ENCODE data around the gene SPDYC.
"Not testable (repeated sequence)": the region's sequence is repeated elsewhere in the genome, so short reads cannot be mapped to it uniquely, and the experiment has no call there.

Gene SPDYC

DNA sequence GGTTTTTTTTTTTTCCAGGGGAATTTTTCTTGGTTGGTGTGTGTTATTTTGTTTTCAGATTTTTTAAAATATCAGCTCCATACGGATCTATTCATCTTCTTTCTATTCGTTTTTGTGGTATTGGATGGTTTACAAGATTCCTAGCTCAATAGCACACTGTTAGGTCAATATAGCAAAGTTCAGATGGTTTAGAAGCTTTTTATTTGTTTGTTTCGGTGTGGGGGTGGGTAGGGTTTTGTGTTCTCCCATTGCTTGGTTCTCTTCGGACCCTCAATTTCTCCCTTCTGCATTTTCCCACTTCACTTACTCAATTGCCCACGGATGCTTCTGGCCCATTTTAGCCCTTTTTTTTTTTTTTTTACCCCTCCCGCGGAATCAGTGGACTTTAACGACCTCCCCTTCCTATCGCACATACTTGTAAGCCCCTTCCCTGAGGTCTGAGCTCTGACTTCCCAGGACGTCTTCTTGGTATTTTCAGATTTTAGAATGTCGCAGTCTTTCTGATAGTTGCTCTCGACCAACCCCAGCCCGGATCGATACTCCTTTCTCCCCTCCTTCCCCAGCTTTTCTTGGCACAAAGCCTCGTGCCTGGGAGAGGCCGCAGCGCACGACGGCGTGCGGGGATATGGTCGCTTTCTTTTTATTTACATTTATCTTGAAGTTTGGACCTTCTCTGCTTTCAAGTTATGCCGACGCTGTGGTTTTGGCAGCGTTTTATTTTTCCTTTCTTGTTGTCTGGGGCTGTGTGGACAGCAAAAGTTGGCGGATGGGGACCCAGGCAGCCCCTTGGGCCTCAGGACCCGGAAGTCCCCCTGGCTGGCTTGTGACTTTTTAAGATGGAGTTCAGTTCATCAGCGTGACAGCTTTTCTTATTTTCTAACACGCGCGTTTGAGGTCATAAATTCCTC, 4.4 kb upstream of the SPDYC start:
- no peak for DNase-seq (ENCODE audit: low read depth in 1 of 2, low spot score in 1 of 2)
- no peak for TF ChIP-seq JUND (IDR thresholded peaks at IDR 0.05; ENCODE audit: low read depth)
- in situ Hi-C loops (cut with HindIII; ENCODE audit: low pct_unique_long_range_greater_than_20kb, low sequenced_read_pairs): no loop called here

DNA sequence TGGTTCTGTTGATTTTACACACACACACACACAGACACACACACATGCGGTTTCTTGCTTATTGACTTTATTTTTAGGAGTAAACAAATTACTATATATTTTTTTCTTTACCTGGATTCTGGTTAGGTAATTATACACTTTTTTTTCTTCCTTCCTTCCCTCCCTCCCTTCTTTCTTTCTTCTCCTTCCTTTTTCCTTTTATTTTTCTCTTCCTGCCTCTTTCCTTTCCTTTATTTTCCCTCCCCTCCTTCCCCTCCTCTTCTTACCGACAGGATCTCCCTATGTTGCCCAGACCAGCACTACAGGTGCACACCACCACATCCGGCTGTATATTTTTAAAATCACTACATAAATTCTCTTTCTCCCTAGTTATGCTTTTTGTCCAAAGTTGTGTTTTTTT, 3.1 kb upstream of the SPDYC start:
- no peak for TF ChIP-seq JUND (IDR thresholded peaks at IDR 0.05; ENCODE audit: low read depth)
- no peak for DNase-seq (ENCODE audit: low read depth in 1 of 2, low spot score in 1 of 2)
- in situ Hi-C loops (cut with HindIII; ENCODE audit: low pct_unique_long_range_greater_than_20kb, low sequenced_read_pairs): no loop called here

DNA sequence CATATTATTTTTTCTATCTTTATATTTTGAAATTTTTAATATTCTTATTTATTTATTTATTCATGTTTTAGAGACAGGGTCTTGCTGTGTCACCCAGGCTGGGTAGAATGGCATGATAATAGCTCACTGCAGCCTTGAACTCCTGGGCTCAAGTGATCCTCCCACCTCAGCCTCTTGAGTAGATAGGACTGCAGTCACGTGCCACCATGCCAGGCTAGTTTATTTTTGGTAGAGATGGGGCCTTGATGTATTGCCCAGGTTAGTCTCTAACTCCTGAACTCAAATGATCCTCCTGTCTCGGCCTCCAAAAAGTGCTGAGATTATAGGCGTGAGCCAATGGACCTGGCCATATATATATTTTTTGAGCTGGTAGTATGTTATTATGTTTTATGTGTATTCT, 2.4 kb upstream of the SPDYC start:
- in situ Hi-C loops (cut with HindIII; ENCODE audit: low pct_unique_long_range_greater_than_20kb, low sequenced_read_pairs): no loop called here
- TF ChIP-seq JUND (IDR thresholded peaks at IDR 0.05; ENCODE audit: low read depth): no peak
- DNase-seq (ENCODE audit: low read depth in 1 of 2, low spot score in 1 of 2): no peak

DNA sequence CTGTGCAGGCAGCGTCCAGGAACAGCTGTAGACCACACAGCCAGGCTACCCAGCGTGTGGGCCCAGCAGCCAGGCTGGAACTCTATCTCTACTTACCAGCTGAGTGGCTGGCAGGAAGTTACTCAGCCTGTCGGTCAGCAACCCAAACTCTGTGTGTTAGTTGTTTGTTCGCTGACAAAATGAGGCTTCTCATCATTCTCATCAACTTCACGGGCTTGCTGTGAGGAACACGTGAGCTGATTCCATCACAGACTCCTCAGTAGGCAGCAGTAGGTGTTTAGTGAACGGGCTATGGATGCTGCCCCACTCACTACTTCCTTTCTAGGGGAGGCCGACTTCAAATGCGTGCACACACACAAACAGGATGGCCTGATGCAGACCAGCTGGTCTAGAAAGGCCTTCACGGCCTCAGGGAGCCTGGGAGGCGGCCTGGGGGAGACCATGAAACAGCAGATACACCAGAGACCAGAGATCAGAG, 830 bp upstream of the SPDYC start:
- TF ChIP-seq JUND (IDR thresholded peaks at IDR 0.05; ENCODE audit: low read depth): no peak
- DNase-seq (ENCODE audit: low read depth in 1 of 2, low spot score in 1 of 2): no peak
- in situ Hi-C loops (cut with HindIII; ENCODE audit: low pct_unique_long_range_greater_than_20kb, low sequenced_read_pairs): no loop called here

DNA sequence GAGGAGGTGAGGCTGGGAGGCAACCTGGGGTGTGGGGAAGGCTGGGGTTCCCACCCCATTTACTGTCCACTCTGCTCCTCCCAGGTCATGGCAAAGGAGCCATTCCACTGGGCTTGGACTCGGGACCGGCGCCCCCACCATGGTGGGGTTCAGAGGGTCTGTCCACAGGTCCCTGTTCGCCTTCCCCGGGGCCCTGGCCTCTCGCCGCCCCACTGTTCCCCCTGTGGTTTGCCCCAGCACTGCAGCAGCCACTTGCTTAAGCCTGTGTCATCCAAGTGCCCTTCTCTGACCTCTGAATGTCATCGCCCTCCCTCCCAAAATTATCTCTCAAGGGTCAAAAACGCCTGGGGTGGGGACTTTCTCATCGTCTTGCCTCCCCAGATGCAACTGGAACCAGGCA, 2.6 kb downstream of the SPDYC start:
- TF ChIP-seq JUND (IDR thresholded peaks at IDR 0.05; ENCODE audit: low read depth): no peak
- in situ Hi-C loops (cut with HindIII; ENCODE audit: low pct_unique_long_range_greater_than_20kb, low sequenced_read_pairs): no loop called here
- no peak for DNase-seq (ENCODE audit: low read depth in 1 of 2, low spot score in 1 of 2)

DNA sequence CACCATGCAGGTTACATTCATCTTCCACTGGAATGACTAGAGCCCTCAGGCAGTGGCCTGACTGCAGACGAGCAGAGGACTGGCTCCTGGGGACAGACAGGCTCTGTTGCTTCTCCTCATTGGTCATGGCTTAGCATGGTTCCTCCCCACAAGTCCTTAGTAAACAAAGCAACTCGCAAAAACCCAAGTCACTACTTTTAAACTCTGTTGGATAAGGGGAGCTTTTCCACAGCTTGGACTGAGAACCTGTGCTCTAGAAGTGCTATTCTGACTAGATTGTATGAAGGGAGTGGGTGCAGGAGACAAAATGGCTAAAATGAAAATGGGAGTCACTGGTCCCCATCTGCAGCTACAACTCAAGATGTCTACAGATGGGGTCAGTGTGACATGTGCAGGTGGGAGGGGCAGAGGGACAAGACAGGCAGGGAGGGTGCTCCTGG, 4.6 kb downstream of the SPDYC start:
- in situ Hi-C loops (cut with HindIII; ENCODE audit: low pct_unique_long_range_greater_than_20kb, low sequenced_read_pairs): not testable (repeated sequence)
- DNase-seq (ENCODE audit: low read depth in 1 of 2, low spot score in 1 of 2): peak in 1 of 2 experiments; percentile 89

DNA sequence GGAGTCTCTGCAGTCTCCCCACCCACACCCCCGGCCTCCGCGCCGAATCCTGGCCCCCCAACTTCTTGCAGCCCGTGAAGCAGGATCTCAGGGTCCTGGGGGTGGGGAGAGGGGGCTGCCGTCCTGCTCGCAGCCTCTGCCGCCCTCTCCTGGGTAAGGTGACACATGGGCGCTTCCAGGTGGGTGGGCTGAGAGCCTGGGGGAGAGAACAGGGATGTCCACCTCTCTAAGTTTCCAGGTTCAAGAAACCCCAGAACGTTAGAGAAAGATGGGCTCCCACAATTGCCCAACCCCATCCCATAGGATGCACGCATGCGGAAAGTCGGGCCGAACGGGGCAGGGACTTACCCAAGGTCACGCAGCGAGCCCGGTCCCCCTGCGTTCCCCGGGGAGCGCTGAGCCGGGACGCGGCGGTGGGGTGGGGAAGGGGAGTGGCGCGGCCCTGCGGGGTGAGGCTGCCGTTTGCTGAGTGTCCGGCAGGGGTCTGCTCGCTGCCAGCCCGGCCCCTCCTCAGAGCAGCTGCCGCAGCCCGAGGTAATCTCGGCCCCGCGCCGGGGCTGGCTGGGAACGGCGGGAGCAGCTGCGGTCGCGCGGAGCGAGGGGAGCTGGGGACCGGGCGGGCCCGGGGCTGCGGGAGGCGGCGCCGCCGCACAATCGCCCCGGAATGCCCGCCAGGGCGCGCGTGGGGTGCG, 11.0 kb downstream of the SPDYC start:
- no peak for TF ChIP-seq JUND (IDR thresholded peaks at IDR 0.05; ENCODE audit: low read depth)
- in situ Hi-C loops (cut with HindIII; ENCODE audit: low pct_unique_long_range_greater_than_20kb, low sequenced_read_pairs): no loop called here
- DNase-seq (ENCODE audit: low read depth in 1 of 2, low spot score in 1 of 2): peak; percentile 49 to 70

DNA sequence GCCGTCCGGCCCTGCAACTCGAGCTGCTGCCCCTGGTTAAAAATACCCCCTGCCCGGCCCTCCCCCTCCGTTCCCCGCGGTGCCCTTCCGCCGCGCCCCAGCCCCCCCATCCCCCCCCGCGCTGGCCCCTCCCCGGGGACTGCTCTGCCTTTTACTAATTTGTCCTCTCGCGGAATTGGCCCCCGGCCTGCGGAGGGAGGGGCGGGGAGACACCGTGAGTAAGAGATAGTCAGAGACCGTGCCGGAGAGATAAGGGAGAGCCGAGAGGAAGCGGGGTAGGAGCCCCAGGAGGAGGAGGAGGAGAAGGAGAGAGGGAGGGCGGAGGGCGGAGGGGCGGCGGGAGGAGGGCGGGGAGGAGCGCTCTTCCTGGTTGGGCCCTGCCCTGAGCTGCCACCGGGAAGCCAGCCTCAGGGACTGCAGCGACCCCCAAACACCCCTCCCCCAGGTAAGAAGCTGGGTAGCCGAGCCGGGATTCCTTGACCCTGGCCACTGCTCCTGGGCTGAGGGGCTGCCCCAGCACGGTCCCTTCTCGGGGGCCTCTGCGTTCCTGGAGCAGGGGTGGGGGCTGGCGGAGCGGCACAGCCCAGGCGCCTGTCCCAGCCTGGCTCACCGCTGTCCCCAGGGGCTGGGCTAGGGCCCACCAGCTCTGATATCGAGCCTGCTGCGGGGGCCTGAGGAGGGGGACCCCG, 11.7 kb downstream of the SPDYC start, which contains the start of gene CAPN1:
TSS of gene CAPN1 (plus strand) at position 360 of the 689 bp plus-strand sequence. CDS start 774 bp downstream, outside the sequence.
- DNase-seq (ENCODE audit: low read depth in 1 of 2, low spot score in 1 of 2): peak; percentile 69 to 71
- in situ Hi-C loops (cut with HindIII; ENCODE audit: low pct_unique_long_range_greater_than_20kb, low sequenced_read_pairs): no loop called here
- no peak for TF ChIP-seq JUND (IDR thresholded peaks at IDR 0.05; ENCODE audit: low read depth)

DNA sequence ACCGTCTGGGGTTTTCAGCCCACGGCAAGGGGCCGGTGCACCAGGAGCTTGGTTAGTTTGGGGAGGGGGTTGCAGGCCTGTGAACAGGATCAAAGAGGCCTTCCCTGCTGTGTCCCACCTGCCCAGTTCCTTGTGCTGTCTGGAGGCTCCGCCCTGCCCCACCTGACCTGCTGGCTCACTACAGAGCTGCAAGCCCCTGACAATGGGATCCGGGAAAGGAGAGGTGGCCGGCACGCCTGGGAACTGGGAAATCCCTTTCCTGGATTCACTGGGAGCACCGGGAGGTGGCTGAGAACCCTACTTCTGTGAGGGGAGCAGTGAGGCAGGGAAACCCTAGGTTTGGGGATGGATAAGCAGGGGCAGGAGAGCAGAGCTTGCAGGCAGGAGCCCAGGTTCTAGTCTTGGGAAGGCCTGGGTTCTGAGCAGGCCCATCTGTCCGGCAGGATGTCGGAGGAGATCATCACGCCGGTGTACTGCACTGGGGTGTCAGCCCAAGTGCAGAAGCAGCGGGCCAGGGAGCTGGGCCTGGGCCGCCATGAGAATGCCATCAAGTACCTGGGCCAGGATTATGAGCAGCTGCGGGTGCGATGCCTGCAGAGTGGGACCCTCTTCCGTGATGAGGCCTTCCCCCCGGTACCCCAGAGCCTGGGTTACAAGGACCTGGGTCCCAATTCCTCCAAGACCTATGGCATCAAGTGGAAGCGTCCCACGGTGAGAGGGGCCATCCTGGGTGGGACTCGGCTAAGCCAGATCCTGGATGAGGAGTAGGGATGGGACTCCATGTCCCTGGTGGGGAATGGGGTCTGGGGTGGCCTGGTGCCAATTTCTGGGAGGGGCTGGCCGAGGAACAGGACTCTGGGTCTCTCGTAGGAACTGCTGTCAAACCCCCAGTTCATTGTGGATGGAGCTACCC, 12.5 kb downstream of the SPDYC start:
- DNase-seq (ENCODE audit: low read depth in 1 of 2, low spot score in 1 of 2): peak; percentile 28 to 39
- in situ Hi-C loops (cut with HindIII; ENCODE audit: low pct_unique_long_range_greater_than_20kb, low sequenced_read_pairs): no loop called here
- no peak for TF ChIP-seq JUND (IDR thresholded peaks at IDR 0.05; ENCODE audit: low read depth)

DNA sequence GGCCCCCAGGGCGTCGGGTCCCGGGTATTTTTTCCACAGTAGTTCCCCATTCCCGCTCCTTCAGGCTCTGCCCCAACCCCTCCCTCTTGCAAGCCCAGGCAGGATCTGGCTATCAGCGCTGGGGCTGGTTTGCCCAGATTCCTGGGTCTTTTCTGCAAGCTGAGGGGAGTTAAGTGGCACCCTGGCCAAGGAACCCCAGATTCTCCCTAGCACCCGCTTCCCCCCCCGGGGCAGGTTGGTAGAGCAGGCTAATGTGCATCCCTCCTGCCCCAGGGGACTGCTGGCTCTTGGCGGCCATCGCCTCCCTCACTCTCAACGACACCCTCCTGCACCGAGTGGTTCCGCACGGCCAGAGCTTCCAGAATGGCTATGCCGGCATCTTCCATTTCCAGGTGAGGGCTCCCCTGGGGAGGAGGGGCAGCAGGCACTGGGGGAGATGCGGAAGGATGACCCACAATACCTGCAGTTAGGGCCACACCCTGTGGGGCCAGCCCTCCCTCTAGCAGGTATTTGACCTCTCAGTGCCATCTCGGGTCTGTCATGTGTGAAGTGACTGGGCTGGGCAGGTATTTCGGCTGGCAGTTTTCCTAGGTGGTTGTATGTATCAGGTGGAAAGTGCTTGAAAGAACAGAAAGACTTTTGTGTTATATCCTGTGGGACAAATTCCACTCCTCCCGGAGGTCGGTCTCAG, 13.3 kb downstream of the SPDYC start:
- in situ Hi-C loops (cut with HindIII; ENCODE audit: low pct_unique_long_range_greater_than_20kb, low sequenced_read_pairs): no loop called here
- TF ChIP-seq JUND (IDR thresholded peaks at IDR 0.05; ENCODE audit: low read depth): no peak
- DNase-seq (ENCODE audit: low read depth in 1 of 2, low spot score in 1 of 2): peak in 1 of 2 experiments; percentile 31

DNA sequence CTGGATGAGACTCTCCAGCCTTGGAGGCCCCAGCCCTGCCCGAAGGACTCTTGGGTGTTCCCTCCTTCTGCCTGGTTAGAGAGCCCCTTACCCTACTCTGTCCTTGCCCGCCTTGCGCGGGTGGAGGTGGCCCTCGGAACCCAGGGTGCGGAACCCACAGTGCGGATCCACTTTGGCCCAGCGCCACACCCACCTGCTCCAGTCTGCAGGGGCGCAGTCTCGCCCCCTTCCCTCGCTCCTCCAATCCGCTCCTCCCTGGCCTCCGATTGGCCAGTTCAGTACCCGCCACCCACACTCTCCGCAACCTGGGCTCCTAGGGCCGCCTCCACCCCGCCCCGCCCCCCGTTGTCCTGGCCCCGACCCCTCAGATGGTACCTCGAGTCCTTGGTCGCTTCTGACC, 14.1 kb downstream of the SPDYC start:
- TF ChIP-seq JUND (IDR thresholded peaks at IDR 0.05; ENCODE audit: low read depth): no peak

More for the DNA sequence above, 14.1 kb downstream of the SPDYC start:
- in situ Hi-C loops (cut with HindIII; ENCODE audit: low pct_unique_long_range_greater_than_20kb, low sequenced_read_pairs): no loop called here
- DNase-seq (ENCODE audit: low read depth in 1 of 2, low spot score in 1 of 2): no peak
